GM18517 (cell line): ENCODE results near the gene ZNF334.

Experiments
- ATAC-seq: cut with Tn5 transposase; IDR thresholded peaks from one replicate; pipeline ENCODE4 v1.9.1; 2021; ENCODE audit warnings: mild to moderate bottlenecking, moderate library complexity; ENCODE audit not compliant: unreplicated experiment

The ZNF334 gene

GRCh38 chr20:46546298-46546697 is 32.9 kb upstream of the ZNF334 start:
- no peak for ATAC-seq

GRCh38 chr20:46545827-46546138 is 32.4 kb upstream of the ZNF334 start:
- no peak for ATAC-seq

GRCh38 chr20:46545077-46545826 is 31.9 kb upstream of the ZNF334 start:
- no peak for ATAC-seq

GRCh38 chr20:46544576-46544975 is 31.2 kb upstream of the ZNF334 start:
- no peak for ATAC-seq

- ATAC-seq, result no peak
Measured at GRCh38 chr20:46543959-46544358, 30.6 kb upstream of the ZNF334 start.

- ATAC-seq, result no peak
Measured at GRCh38 chr20:46543033-46543432, 29.7 kb upstream of the ZNF334 start.

- no peak for ATAC-seq
Measured at GRCh38 chr20:46541229-46541935, 28.0 kb upstream of the ZNF334 start.

- ATAC-seq, result no peak
Measured at GRCh38 chr20:46539113-46539512, 25.8 kb upstream of the ZNF334 start.

- no peak for ATAC-seq
Measured at GRCh38 chr20:46530640-46531039, 17.3 kb upstream of the ZNF334 start.

GRCh38 chr20:46523696-46524328 is 10.5 kb upstream of the ZNF334 start:
- ATAC-seq, result no peak

GRCh38 chr20:46523108-46523507 is 9.7 kb upstream of the ZNF334 start:
- ATAC-seq, result no peak

GRCh38 chr20:46520976-46521579 is 7.7 kb upstream of the ZNF334 start:
- ATAC-seq, result no peak

- ATAC-seq, result no peak
Measured at GRCh38 chr20:46520540-46520939, 7.2 kb upstream of the ZNF334 start.

GRCh38 chr20:46519471-46520068 is 6.2 kb upstream of the ZNF334 start:
- no peak for ATAC-seq

GRCh38 chr20:46509523-46509922 is 3.8 kb downstream of the ZNF334 start:
- ATAC-seq, result no peak

- ATAC-seq, result no peak
Measured at GRCh38 chr20:46507760-46508407, 5.5 kb downstream of the ZNF334 start.

- ATAC-seq, result no peak
Measured at GRCh38 chr20:46505506-46505905, 7.9 kb downstream of the ZNF334 start.

- ATAC-seq, result no peak
Measured at GRCh38 chr20:46501961-46502360, 11.4 kb downstream of the ZNF334 start.

- ATAC-seq, result no peak
Measured at GRCh38 chr20:46501337-46501942, 11.9 kb downstream of the ZNF334 start.

- no peak for ATAC-seq
Measured at GRCh38 chr20:46494077-46494476, 19.3 kb downstream of the ZNF334 start.
